H1 (cell line): ENCODE results near the gene CUL4A. TPM values are rescaled to one million over a fixed set of nuclear protein-coding genes. Genes with fewer than 3 reads are reported as not detected.

ENCODE experiments used
- BCL11A ChIP-seq, 2 experiments: IDR thresholded peaks; one replicate each; pipeline ENCODE4 v1.6.1; 2011; ENCODE audit warnings: low read depth in 2 of 2, low read length in 2 of 2, mild to moderate bottlenecking in 2 of 2
- CHD2 ChIP-seq: IDR thresholded peaks from 2 replicates; pipeline ENCODE4 v1.6.1; 2012; ENCODE audit warnings: low read length, improper control_type of control experiment
- EGR1 ChIP-seq: IDR thresholded peaks from 2 replicates; pipeline ENCODE4 v1.6.1; 2011; ENCODE audit warnings: low read depth, low read length, borderline replicate concordance
- FOSL1 ChIP-seq: IDR thresholded peaks from 2 replicates; pipeline ENCODE4 v1.6.1; 2011; ENCODE audit warnings: mild to moderate bottlenecking, low read depth, low read length, moderate library complexity; ENCODE audit not compliant: insufficient read depth
- POU5F1 ChIP-seq: IDR thresholded peaks from 2 replicates; pipeline ENCODE4 v1.6.1; 2011; ENCODE audit warnings: low read depth, mild to moderate bottlenecking, low read length, moderate library complexity
- TCF12 ChIP-seq: IDR thresholded peaks from 2 replicates; pipeline ENCODE4 v1.6.1; 2011; ENCODE audit warnings: low read depth, mild to moderate bottlenecking, low read length
- polyA plus RNA-seq, 7 experiments: library from polyadenylated mRNA; depleted of rRNA in 3 of 7; stranded (reverse) in 5 of 7; unstranded in 2 of 7; fragments of >200 nt in 5 of 7; fragments of 200-250 nt in 2 of 7; gene quantifications; 1 replicate in 5 of 7; 2 replicates in 1 of 7; 4 replicates in 1 of 7; pipeline versions ENCODE4 v1.2.1 to v1.2.3, GENCODE V29; 2011 to 2013; ENCODE audit warnings: missing spikeins in 2 of 7, mixed read lengths in 2 of 7
- total RNA-seq: library from RNA; stranded (reverse); fragmentation: NEBNext Ultra II Directional; extraction: Animal tissue kit (Norgen Biotek cat#: 25700); gene quantifications from 2 replicates; pipeline ENCODE4 v1.2.1, GENCODE V29; 2021
- TF ChIP-seq, protein P1 (sequence below): fragments of 300-600 bp; sonication (generic); IDR thresholded peaks from 2 replicates; pipeline ENCODE4 v1.7.1; 2012; ENCODE audit warnings: low read length, moderate library complexity, mild to moderate bottlenecking, inconsistent platforms; ENCODE audit not compliant: insufficient replicate concordance

Gene CUL4A
- total and polyA plus RNA-seq, 2 of the 8 experiments (the other 6 are each of a cell fraction or from before 2014, with no cell fraction given): 54.7 to 101 TPM

DNA sequence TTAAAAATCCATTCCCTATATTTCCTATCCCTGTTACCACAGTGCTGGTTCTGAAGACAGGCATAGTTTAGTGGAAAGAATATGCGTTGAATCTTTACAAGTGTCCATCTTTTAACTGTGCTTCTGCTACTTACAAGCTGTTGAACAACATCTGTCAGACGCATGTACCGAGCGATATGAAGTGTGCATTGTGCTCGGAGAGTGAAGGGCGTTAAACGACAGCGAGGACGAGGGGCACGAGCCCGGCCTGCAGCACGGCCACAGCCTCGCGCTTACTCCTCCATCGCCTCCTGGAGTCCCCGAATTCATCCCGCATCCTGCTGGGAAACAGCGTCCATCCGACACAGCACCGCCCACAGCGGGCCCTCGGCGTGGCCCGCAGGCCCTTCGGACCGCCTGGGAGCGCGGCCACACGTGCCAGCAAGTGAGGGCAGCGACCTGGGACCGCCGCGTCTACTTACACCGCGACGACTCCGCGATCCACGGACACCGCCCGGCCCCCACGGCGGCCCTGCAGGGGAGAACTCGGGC, 1.5 kb upstream of the CUL4A start (continued):
- TF ChIP-seq, protein P1, sequence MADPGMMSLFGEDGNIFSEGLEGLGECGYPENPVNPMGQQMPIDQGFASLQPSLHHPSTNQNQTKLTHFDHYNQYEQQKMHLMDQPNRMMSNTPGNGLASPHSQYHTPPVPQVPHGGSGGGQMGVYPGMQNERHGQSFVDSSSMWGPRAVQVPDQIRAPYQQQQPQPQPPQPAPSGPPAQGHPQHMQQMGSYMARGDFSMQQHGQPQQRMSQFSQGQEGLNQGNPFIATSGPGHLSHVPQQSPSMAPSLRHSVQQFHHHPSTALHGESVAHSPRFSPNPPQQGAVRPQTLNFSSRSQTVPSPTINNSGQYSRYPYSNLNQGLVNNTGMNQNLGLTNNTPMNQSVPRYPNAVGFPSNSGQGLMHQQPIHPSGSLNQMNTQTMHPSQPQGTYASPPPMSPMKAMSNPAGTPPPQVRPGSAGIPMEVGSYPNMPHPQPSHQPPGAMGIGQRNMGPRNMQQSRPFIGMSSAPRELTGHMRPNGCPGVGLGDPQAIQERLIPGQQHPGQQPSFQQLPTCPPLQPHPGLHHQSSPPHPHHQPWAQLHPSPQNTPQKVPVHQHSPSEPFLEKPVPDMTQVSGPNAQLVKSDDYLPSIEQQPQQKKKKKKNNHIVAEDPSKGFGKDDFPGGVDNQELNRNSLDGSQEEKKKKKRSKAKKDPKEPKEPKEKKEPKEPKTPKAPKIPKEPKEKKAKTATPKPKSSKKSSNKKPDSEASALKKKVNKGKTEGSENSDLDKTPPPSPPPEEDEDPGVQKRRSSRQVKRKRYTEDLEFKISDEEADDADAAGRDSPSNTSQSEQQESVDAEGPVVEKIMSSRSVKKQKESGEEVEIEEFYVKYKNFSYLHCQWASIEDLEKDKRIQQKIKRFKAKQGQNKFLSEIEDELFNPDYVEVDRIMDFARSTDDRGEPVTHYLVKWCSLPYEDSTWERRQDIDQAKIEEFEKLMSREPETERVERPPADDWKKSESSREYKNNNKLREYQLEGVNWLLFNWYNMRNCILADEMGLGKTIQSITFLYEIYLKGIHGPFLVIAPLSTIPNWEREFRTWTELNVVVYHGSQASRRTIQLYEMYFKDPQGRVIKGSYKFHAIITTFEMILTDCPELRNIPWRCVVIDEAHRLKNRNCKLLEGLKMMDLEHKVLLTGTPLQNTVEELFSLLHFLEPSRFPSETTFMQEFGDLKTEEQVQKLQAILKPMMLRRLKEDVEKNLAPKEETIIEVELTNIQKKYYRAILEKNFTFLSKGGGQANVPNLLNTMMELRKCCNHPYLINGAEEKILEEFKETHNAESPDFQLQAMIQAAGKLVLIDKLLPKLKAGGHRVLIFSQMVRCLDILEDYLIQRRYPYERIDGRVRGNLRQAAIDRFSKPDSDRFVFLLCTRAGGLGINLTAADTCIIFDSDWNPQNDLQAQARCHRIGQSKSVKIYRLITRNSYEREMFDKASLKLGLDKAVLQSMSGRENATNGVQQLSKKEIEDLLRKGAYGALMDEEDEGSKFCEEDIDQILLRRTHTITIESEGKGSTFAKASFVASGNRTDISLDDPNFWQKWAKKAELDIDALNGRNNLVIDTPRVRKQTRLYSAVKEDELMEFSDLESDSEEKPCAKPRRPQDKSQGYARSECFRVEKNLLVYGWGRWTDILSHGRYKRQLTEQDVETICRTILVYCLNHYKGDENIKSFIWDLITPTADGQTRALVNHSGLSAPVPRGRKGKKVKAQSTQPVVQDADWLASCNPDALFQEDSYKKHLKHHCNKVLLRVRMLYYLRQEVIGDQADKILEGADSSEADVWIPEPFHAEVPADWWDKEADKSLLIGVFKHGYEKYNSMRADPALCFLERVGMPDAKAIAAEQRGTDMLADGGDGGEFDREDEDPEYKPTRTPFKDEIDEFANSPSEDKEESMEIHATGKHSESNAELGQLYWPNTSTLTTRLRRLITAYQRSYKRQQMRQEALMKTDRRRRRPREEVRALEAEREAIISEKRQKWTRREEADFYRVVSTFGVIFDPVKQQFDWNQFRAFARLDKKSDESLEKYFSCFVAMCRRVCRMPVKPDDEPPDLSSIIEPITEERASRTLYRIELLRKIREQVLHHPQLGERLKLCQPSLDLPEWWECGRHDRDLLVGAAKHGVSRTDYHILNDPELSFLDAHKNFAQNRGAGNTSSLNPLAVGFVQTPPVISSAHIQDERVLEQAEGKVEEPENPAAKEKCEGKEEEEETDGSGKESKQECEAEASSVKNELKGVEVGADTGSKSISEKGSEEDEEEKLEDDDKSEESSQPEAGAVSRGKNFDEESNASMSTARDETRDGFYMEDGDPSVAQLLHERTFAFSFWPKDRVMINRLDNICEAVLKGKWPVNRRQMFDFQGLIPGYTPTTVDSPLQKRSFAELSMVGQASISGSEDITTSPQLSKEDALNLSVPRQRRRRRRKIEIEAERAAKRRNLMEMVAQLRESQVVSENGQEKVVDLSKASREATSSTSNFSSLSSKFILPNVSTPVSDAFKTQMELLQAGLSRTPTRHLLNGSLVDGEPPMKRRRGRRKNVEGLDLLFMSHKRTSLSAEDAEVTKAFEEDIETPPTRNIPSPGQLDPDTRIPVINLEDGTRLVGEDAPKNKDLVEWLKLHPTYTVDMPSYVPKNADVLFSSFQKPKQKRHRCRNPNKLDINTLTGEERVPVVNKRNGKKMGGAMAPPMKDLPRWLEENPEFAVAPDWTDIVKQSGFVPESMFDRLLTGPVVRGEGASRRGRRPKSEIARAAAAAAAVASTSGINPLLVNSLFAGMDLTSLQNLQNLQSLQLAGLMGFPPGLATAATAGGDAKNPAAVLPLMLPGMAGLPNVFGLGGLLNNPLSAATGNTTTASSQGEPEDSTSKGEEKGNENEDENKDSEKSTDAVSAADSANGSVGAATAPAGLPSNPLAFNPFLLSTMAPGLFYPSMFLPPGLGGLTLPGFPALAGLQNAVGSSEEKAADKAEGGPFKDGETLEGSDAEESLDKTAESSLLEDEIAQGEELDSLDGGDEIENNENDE: no peak
- no peak for TF ChIP-seq EGR1
- no peak for TF ChIP-seq POU5F1
- no peak for TF ChIP-seq TCF12
- no peak for TF ChIP-seq BCL11A (IDR thresholded peaks at IDR 0.05; ENCODE audit: low read depth in 2 of 2, low read length in 2 of 2)
- TF ChIP-seq FOSL1: no peak
- TF ChIP-seq CHD2: no peak
